WTC11 (cell line): Measurements from ENCODE around the gene PROC. TPM values are rescaled to one million over a fixed set of nuclear protein-coding genes. Genes with fewer than 3 reads are reported as not detected.

Source experiments
- ATAC-seq: fragments of 200-7000 bp; cut with Tn5 transposase; 2 replicates; pipeline ENCODE4 v1.10.0; 2021; ENCODE audit warnings: mild to moderate bottlenecking, moderate library complexity
- CTCF ChIA-PET: fragments of 300-600 bp; sonication (Branson Sonifier 250); formaldehyde crosslinking; loops from one replicate; lab custom pipeline; 2021; ENCODE audit warnings: antibody characterized with exemption; lab: Charles Lee
- POLR2A ChIA-PET: fragments of 350-600 bp; sonication (Branson Sonifier 250); formaldehyde crosslinking; loops from one replicate; lab custom pipeline; 2021; ENCODE audit warnings: antibody characterized with exemption; lab: Charles Lee
- DNase-seq: peaks from one replicate; pipeline ENCODE4 v3.0.0; 2021; ENCODE audit warnings: low spot score
- H3K27ac Mint-ChIP-seq: 2 replicates; pipeline ENCODE4 v1.8.0; 2021; ENCODE audit warnings: mixed read lengths
- H3K27me3 Mint-ChIP-seq: 2 replicates; pipeline ENCODE4 v1.8.0; 2021; ENCODE audit warnings: low read depth, mild to moderate bottlenecking, moderate library complexity, mixed read lengths
- H3K36me3 Mint-ChIP-seq: 2 replicates; pipeline ENCODE4 v1.8.0; 2021; ENCODE audit warnings: mixed read lengths
- H3K4me1 Mint-ChIP-seq: 2 replicates; pipeline ENCODE4 v1.8.0; 2022; ENCODE audit warnings: mixed read lengths
- H3K4me3 Mint-ChIP-seq: 2 replicates; pipeline ENCODE4 v1.8.0; 2021; ENCODE audit warnings: mild to moderate bottlenecking, moderate library complexity, mixed read lengths
- H3K9me3 Mint-ChIP-seq: 2 replicates; pipeline ENCODE4 v1.8.0; 2021; ENCODE audit warnings: mixed read lengths
- ARID4B ChIP-seq: sonication (generic); formaldehyde crosslinking; IDR thresholded peaks from 2 replicates; pipeline ENCODE4 v1.8.0; 2023; ENCODE audit warnings: missing genetic modification reagents, mild to moderate bottlenecking, borderline replicate concordance
- CBFB ChIP-seq: sonication (generic); formaldehyde crosslinking; IDR thresholded peaks from 2 replicates; pipeline ENCODE4 v1.8.1; 2022; ENCODE audit warnings: mild to moderate bottlenecking, low read depth, missing genetic modification reagents
- CREB1 ChIP-seq: sonication (generic); formaldehyde crosslinking; IDR thresholded peaks from 2 replicates; pipeline ENCODE4 v1.8.0; 2023; ENCODE audit warnings: mild to moderate bottlenecking, missing genetic modification reagents
- CREM ChIP-seq: sonication (generic); formaldehyde crosslinking; IDR thresholded peaks from 2 replicates; pipeline ENCODE4 v1.8.1; 2022; ENCODE audit warnings: mild to moderate bottlenecking, missing genetic modification reagents, moderate library complexity
- ESRRA ChIP-seq: sonication (generic); formaldehyde crosslinking; IDR thresholded peaks from 2 replicates; pipeline ENCODE4 v1.8.1; 2022; ENCODE audit warnings: mild to moderate bottlenecking, missing genetic modification reagents, borderline replicate concordance
- FOXP1 ChIP-seq: sonication (generic); formaldehyde crosslinking; IDR thresholded peaks from 2 replicates; pipeline ENCODE4 v1.8.0; 2022; ENCODE audit warnings: missing genetic modification reagents, mild to moderate bottlenecking, moderate library complexity, borderline replicate concordance
- GABPB1 ChIP-seq: sonication (generic); formaldehyde crosslinking; IDR thresholded peaks from 2 replicates; pipeline ENCODE4 v1.8.1; 2023; ENCODE audit warnings: mild to moderate bottlenecking, missing genetic modification reagents
- HMGXB4 ChIP-seq: sonication (generic); formaldehyde crosslinking; IDR thresholded peaks from 2 replicates; pipeline ENCODE4 v1.8.1; 2023; ENCODE audit warnings: mild to moderate bottlenecking, moderate library complexity, missing genetic modification reagents
- MYBL2 ChIP-seq: sonication (generic); formaldehyde crosslinking; IDR thresholded peaks from 2 replicates; pipeline ENCODE4 v1.8.1; 2023; ENCODE audit warnings: mild to moderate bottlenecking, moderate library complexity, missing genetic modification reagents
- NFYB ChIP-seq: sonication (generic); formaldehyde crosslinking; conservative IDR thresholded peaks from 2 replicates; pipeline ENCODE4 v1.8.0; 2022; ENCODE audit warnings: low read depth, missing genetic modification reagents
- NR3C1 ChIP-seq: sonication (generic); formaldehyde crosslinking; conservative IDR thresholded peaks from 2 replicates; pipeline ENCODE4 v1.8.1; 2023; ENCODE audit warnings: low read depth, mild to moderate bottlenecking, missing genetic modification reagents
- OVOL2 ChIP-seq: fragments of 250-450 bp; sonication (Bioruptor Pico); IDR thresholded peaks from 2 replicates; pipeline ENCODE4 v1.9.0; 2021; ENCODE audit warnings: mild to moderate bottlenecking, borderline replicate concordance
- PRRX2 ChIP-seq: fragments of 250-450 bp; sonication (Bioruptor Pico); IDR thresholded peaks from 2 replicates; pipeline ENCODE4 v1.8.0; 2021; ENCODE audit warnings: mild to moderate bottlenecking
- TCF7 ChIP-seq: sonication (generic); formaldehyde crosslinking; IDR thresholded peaks from 2 replicates; pipeline ENCODE4 v1.8.0; 2022; ENCODE audit warnings: mild to moderate bottlenecking, low read depth, missing genetic modification reagents, moderate library complexity
- TEAD1 ChIP-seq: sonication (generic); formaldehyde crosslinking; IDR thresholded peaks from 2 replicates; pipeline ENCODE4 v1.8.0; 2022; ENCODE audit warnings: mild to moderate bottlenecking, missing genetic modification reagents
- TP53 ChIP-seq: sonication (generic); formaldehyde crosslinking; IDR thresholded peaks from 2 replicates; pipeline ENCODE4 v1.8.1; 2023; ENCODE audit warnings: mild to moderate bottlenecking, missing genetic modification reagents
- ZBTB21 ChIP-seq: sonication (generic); formaldehyde crosslinking; IDR thresholded peaks from 2 replicates; pipeline ENCODE4 v1.8.1; 2023; ENCODE audit warnings: mild to moderate bottlenecking, missing genetic modification reagents, borderline replicate concordance
- ZNF219 ChIP-seq: sonication (generic); formaldehyde crosslinking; IDR thresholded peaks from 2 replicates; pipeline ENCODE4 v1.8.0; 2023; ENCODE audit warnings: missing genetic modification reagents, mild to moderate bottlenecking, borderline replicate concordance
- ZNF263 ChIP-seq: sonication (generic); formaldehyde crosslinking; IDR thresholded peaks from 2 replicates; pipeline ENCODE4 v1.8.1; 2022; ENCODE audit warnings: low read depth, mild to moderate bottlenecking, moderate library complexity, missing genetic modification reagents
- total RNA-seq: library from RNA; stranded (reverse); gene quantifications from 3 replicates; pipeline ENCODE4 v1.2.3, GENCODE V29; 2021
- TF ChIP-seq, protein P1 (sequence below): sonication (generic); formaldehyde crosslinking; IDR thresholded peaks from 2 replicates; pipeline ENCODE4 v1.8.1; 2023; ENCODE audit warnings: mild to moderate bottlenecking, missing genetic modification reagents, moderate library complexity
- TF ChIP-seq, protein P2 (sequence below): sonication (generic); formaldehyde crosslinking; IDR thresholded peaks from 2 replicates; pipeline ENCODE4 v1.8.1; 2023; ENCODE audit warnings: mild to moderate bottlenecking, missing genetic modification reagents

PROC gene
- total RNA-seq, 1 experiment from 2014 or later, result 0.59 TPM

DNA sequence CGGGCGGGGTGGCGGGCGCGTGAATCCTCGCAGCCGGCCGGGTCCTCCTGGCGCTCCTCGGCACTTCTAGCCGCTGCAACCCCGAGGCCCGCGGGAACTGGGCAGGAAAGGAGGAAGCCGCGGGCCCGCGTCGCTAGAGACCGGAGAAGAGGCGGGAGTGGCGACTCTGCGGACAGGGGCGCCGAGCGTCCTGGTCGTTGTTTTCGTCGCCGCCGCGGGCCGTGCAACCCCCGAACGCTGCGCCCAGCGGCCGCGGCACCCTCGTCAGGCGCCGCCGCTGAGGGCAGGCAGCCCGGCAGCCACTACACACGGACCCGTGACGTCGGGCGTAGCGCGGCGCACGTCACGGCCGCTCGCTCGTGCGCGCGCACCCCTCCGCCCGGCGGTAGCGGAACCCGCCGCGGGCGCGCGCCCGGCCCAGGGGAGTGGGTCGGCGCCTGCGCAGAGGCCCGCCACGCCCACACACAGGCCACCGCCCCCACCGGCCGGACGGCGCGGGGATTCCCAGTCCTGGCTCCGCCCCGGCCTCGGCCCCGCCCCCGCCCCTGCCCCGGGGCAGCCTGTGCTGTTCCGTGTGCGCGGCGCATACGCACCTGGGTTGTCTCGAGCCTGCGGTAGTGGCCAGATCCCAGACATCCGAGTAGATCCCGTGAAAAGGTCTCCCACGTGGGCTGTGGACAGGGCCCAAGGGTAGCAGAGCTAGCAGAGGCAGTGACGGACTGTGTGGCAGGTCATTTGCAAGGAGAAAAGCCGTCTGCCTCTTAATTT is 30.4 kb upstream of the PROC start, which contains the start of gene MAP3K2:
Gene MAP3K2, minus strand, starts transcription at position 321 of the 768 bp plus-strand sequence. CDS start 44,846 bp downstream, outside the sequence.
- Mint-ChIP-seq H3K4me1 (peaks cover 25% of the 10 kb centered on the region), H3K27me3 (no peaks in the 10 kb centered on the region; the same call in 1 of the 2 replicates), H3K4me3 (peak within 1 kb of the TSS; percentile 93), H3K27ac (peak within 1 kb of the TSS; percentile 96), H3K36me3 (peaks cover 3% of the 10 kb centered on the region; the same call in 1 of the 2 replicates), H3K9me3 (peaks cover 4% of the 10 kb centered on the region; the same call in 1 of the 2 replicates)
- DNase-seq (peak; percentile 94), ATAC-seq (peak; percentile 89)
- ChIA-PET CTCF (interaction anchor here (0.9 to 2.5 kb wide), 4 partner anchors 28 to 91 kb away, joined by 3 to 13 read pairs (median 4); no protein-coding TSS in a partner anchor), POLR2A (no interaction called here)
- peak; percentile 4; the same call in 1 of the 2 replicates for TF ChIP-seq ARID4B (CRISPR knock-in tag)
- peak; percentile 90 for TF ChIP-seq HMGXB4
- TF ChIP-seq, protein P1, sequence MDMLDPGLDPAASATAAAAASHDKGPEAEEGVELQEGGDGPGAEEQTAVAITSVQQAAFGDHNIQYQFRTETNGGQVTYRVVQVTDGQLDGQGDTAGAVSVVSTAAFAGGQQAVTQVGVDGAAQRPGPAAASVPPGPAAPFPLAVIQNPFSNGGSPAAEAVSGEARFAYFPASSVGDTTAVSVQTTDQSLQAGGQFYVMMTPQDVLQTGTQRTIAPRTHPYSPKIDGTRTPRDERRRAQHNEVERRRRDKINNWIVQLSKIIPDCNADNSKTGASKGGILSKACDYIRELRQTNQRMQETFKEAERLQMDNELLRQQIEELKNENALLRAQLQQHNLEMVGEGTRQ, result peak; percentile 55; the same call in 1 of the 2 replicates
- TF ChIP-seq CBFB (CRISPR knock-in tag), result peak; percentile 50; the same call in 1 of the 2 replicates
- TF ChIP-seq TP53 (CRISPR knock-in tag), result peak; percentile 53; the same call in 1 of the 2 replicates
- peak; percentile 68; the same call in 1 of the 2 replicates for TF ChIP-seq FOXP1 (CRISPR knock-in tag)
- TF ChIP-seq TCF7 (CRISPR knock-in tag), result peak; percentile 33; the same call in 1 of the 2 replicates
- TF ChIP-seq ZBTB21, result peak; percentile 89
- no peak for TF ChIP-seq TEAD1 (CRISPR knock-in tag)
- 0 out of 2 replicates have a peak, but pooled peaks have one; percentile 21 for TF ChIP-seq ZNF263 (CRISPR knock-in tag)
- 0 out of 2 replicates have a peak, but pooled peaks have one; percentile 26 for TF ChIP-seq NR3C1 (CRISPR knock-in tag)
- peak; percentile 76; the same call in 1 of the 2 replicates for TF ChIP-seq CREM (CRISPR knock-in tag)
- no peak for TF ChIP-seq GABPB1
- TF ChIP-seq NFYB (CRISPR knock-in tag), result no peak

DNA sequence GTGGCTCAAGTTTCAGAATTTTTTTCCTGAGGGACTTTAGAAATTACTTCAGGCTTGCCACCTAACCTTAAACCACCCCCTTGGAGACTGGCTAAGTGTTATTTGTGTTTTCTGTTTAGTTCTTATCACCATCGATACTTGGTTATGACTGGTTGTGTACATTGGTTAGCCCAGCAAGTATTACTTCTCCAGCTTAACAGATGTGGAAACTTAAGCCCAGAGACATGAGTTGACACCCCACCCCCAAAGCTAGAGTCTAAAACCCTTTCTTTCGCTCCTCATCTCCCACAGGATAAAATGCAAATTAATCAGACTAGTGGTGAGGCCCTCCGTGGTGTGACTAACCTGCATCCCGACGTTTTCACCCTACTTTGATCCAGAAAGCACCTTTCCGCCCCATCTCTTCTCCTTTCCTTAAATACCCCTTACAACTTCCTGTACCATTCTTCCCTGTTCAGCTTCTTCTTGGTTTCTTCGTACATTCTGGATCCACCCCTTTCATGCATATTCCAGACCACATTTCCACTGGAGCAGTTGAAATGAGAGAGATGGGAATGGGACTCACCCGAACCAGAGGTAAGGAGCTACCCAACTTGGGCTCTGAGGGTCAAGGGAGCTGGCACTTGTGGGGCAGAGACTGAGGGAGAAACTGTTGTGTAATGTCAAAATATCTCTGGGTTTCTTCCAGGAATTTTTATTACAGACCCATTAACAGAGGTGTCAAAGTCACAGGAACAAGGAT is 29.6 kb upstream of the PROC start:
- peaks cover 3% of the 10 kb centered on the region; the same call in 1 of the 2 replicates for H3K36me3 Mint-ChIP-seq
- POLR2A ChIA-PET, result interaction anchor here (0.6 to 1.1 kb wide), 2 partner anchors 138 to 167 kb away, joined by 4 to 6 read pairs; partner anchors contain the start of gene IWS1
- ATAC-seq, result no peak
- TF ChIP-seq CREB1 (CRISPR knock-in tag) (no peak), PRRX2 (CRISPR knock-in tag) (no peak), MYBL2 (no peak), ZNF219 (CRISPR knock-in tag) (no peak), OVOL2 (CRISPR knock-in tag) (no peak), ESRRA (CRISPR knock-in tag) (no peak)
- TF ChIP-seq, protein P2, sequence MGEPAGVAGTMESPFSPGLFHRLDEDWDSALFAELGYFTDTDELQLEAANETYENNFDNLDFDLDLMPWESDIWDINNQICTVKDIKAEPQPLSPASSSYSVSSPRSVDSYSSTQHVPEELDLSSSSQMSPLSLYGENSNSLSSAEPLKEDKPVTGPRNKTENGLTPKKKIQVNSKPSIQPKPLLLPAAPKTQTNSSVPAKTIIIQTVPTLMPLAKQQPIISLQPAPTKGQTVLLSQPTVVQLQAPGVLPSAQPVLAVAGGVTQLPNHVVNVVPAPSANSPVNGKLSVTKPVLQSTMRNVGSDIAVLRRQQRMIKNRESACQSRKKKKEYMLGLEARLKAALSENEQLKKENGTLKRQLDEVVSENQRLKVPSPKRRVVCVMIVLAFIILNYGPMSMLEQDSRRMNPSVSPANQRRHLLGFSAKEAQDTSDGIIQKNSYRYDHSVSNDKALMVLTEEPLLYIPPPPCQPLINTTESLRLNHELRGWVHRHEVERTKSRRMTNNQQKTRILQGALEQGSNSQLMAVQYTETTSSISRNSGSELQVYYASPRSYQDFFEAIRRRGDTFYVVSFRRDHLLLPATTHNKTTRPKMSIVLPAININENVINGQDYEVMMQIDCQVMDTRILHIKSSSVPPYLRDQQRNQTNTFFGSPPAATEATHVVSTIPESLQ (CRISPR knock-in tag), result no peak

More for the DNA sequence above, 29.6 kb upstream of the PROC start:
- Mint-ChIP-seq H3K9me3 (peaks cover 6% of the 10 kb centered on the region), H3K4me3 (peak overlapping the region; percentile 76), H3K27ac (peak overlapping the region; percentile 18), H3K4me1 (peaks cover 25% of the 10 kb centered on the region), H3K27me3 (no peaks in the 10 kb centered on the region; the same call in 1 of the 2 replicates)
- no peak for DNase-seq
- CTCF ChIA-PET, result interaction anchor here (1.1 to 2.5 kb wide), 2 partner anchors 27 to 91 kb away, joined by 4 to 13 read pairs; no protein-coding TSS in a partner anchor
